H1 (cell line): ENCODE measurements around the gene RBM44. TPM values are rescaled to one million over a fixed set of nuclear protein-coding genes. Genes with fewer than 3 reads are reported as not detected.

Source experiments
- CTCF ChIA-PET: fragments of 300-600 bp; sonication (Branson Sonifier 250); formaldehyde crosslinking; loops from one replicate; lab custom pipeline; 2021; ENCODE audit not compliant: partially characterized antibody; lab: Charles Lee
- POLR2A ChIA-PET: fragments of 300-600 bp; sonication (Branson Sonifier 250); formaldehyde crosslinking; loops from one replicate; lab custom pipeline; 2021; ENCODE audit warnings: inconsistent platforms; ENCODE audit not compliant: partially characterized antibody; lab: Charles Lee
- DNase-seq, 2 experiments: peaks; one replicate each; pipeline versions ENCODE4 v3.0.0 to v3.0.0-alpha.2; 2010 to 2022; ENCODE audit warnings: low spot score in 2 of 2, low read depth in 1 of 2, mixed read lengths in 1 of 2
- FAIRE-seq: peaks from 2 replicates; lab custom pipeline; 2011; peaks lifted over from hg19 to GRCh38; lab: Jason Lieb, UNC
- H2AFZ ChIP-seq: 2 replicates; pipeline ENCODE4 v1.8.1; 2012; ENCODE audit warnings: low read length, inconsistent platforms
- H2AK5ac ChIP-seq: 2 replicates; pipeline ENCODE4 v1.6.1; 2013; ENCODE audit warnings: low read depth, low read length
- H2BK120ac ChIP-seq: replicated peaks from 2 replicates; pipeline ENCODE3; 2013; ENCODE audit warnings: low read depth, low read length, inconsistent platforms
- H2BK12ac ChIP-seq: 2 replicates; pipeline ENCODE4 v1.6.1; 2013; ENCODE audit warnings: low read depth, low read length
- H2BK15ac ChIP-seq: 2 replicates; pipeline ENCODE4 v1.6.1; 2013; ENCODE audit warnings: low read length
- H2BK20ac ChIP-seq: 2 replicates; pipeline ENCODE4 v1.6.1; 2013; ENCODE audit warnings: low read length
- H2BK5ac ChIP-seq: 2 replicates; pipeline ENCODE4 v1.6.1; 2013; ENCODE audit warnings: low read depth, low read length
- H3K14ac ChIP-seq: 2 replicates; pipeline ENCODE4 v1.6.1; 2013; ENCODE audit warnings: inconsistent platforms; ENCODE audit not compliant: insufficient read length
- H3K18ac ChIP-seq: 2 replicates; pipeline ENCODE4 v1.6.1; 2013; ENCODE audit warnings: low read length; ENCODE audit errors: extremely low read depth
- H3K23ac ChIP-seq: 2 replicates; pipeline ENCODE4 v1.6.1; 2013; ENCODE audit warnings: inconsistent platforms; ENCODE audit not compliant: insufficient read length
- H3K23me2 ChIP-seq: 2 replicates; pipeline ENCODE4 v1.6.1; 2013; ENCODE audit warnings: low read depth, low read length
- H3K27ac ChIP-seq: 2 replicates; pipeline ENCODE4 v1.6.1; 2011; ENCODE audit warnings: low read depth, low read length, inconsistent platforms
- H3K27me3 ChIP-seq, 4 experiments: replicated peaks in 1 of 4; 1 replicate in 1 of 4; 2 replicates in 3 of 4; pipeline versions ENCODE4 v1.6.1 to v1.8.1; 2011 to 2013; ENCODE audit warnings: low read length in 3 of 4, mild to moderate bottlenecking in 3 of 4, inconsistent platforms in 2 of 4, mixed read lengths in 2 of 4, moderate library complexity in 1 of 4; ENCODE audit not compliant: control insufficient read depth in 3 of 4, insufficient read depth in 3 of 4; ENCODE audit errors: extremely low read depth in 1 of 4
- H3K36me3 ChIP-seq, 4 experiments: 2 replicates each; pipeline versions ENCODE4 v1.6.1 to v1.8.1; 2011 to 2013; ENCODE audit warnings: mild to moderate bottlenecking in 4 of 4, low read length in 3 of 4, moderate library complexity in 2 of 4, control low read depth in 1 of 4, inconsistent platforms in 1 of 4; ENCODE audit not compliant: insufficient read depth in 4 of 4, control insufficient read depth in 2 of 4
- H3K4ac ChIP-seq: replicated peaks from 2 replicates; pipeline ENCODE3; 2013; ENCODE audit warnings: low read length, low read depth, mixed read lengths, inconsistent platforms; ENCODE audit not compliant: insufficient read length
- H3K4me1 ChIP-seq, 4 experiments: replicated peaks in 1 of 4; 1 replicate in 1 of 4; 2 replicates in 3 of 4; pipeline versions ENCODE4 v1.6.1 to v1.8.1; 2011 to 2013; ENCODE audit warnings: low read length in 3 of 4, inconsistent platforms in 2 of 4, mixed read lengths in 1 of 4; ENCODE audit not compliant: insufficient read depth in 4 of 4, control insufficient read depth in 3 of 4
- H3K4me2 ChIP-seq, 2 experiments: 2 replicates each; pipeline versions ENCODE4 v1.6.1 to v1.8.1; 2011 to 2013; ENCODE audit warnings: low read depth in 2 of 2, low read length in 2 of 2, control low read depth in 1 of 2, inconsistent platforms in 1 of 2, mild to moderate bottlenecking in 1 of 2; ENCODE audit not compliant: insufficient read depth in 1 of 2
- H3K4me3 ChIP-seq, 4 experiments: fragments of 200-600, 300-600 bp in 1 of 4; sonication (generic), shearing (Covaris generic), sonication (Bioruptor Twin) in 1 of 4; 2 replicates each; pipeline versions ENCODE4 v1.5.1 to v1.8.1; 2011 to 2016; ENCODE audit warnings: low read length in 4 of 4, low read depth in 3 of 4, control low read depth in 2 of 4, inconsistent platforms in 2 of 4, mild to moderate bottlenecking in 2 of 4, mixed read lengths in 1 of 4, moderate library complexity in 1 of 4; ENCODE audit not compliant: insufficient read depth in 2 of 4; ENCODE audit errors: extremely low read depth in 1 of 4
- H3K56ac ChIP-seq: replicated peaks from 2 replicates; pipeline ENCODE3; 2013; ENCODE audit warnings: low read depth, mild to moderate bottlenecking, mixed read lengths, low read length, inconsistent platforms; ENCODE audit not compliant: insufficient read length
- H3K79me1 ChIP-seq: 2 replicates; pipeline ENCODE4 v1.6.1; 2013; ENCODE audit warnings: low read depth, low read length, control low read depth
- H3K79me2 ChIP-seq, 2 experiments: 2 replicates each; pipeline versions ENCODE4 v1.6.1 to v1.8.1; 2012 to 2013; ENCODE audit warnings: low read length in 2 of 2, mild to moderate bottlenecking in 2 of 2, inconsistent platforms in 1 of 2; ENCODE audit not compliant: insufficient read depth in 2 of 2, control insufficient read depth in 1 of 2
- H3K9ac ChIP-seq, 4 experiments: replicated peaks in 1 of 4; 1 replicate in 1 of 4; 2 replicates in 3 of 4; pipeline versions ENCODE4 v1.6.1 to v1.8.1; 2011 to 2013; ENCODE audit warnings: low read depth in 3 of 4, low read length in 3 of 4, control low read depth in 2 of 4, mild to moderate bottlenecking in 2 of 4, moderate library complexity in 2 of 4, inconsistent platforms in 1 of 4; ENCODE audit errors: extremely low read depth in 1 of 4
- H3K9me3 ChIP-seq, 2 experiments: 2 replicates each; pipeline versions ENCODE4 v1.6.1 to v1.8.1; 2012 to 2013; ENCODE audit warnings: mild to moderate bottlenecking in 2 of 2, moderate library complexity in 2 of 2, control low read depth in 1 of 2, inconsistent platforms in 1 of 2, low read depth in 1 of 2, low read length in 1 of 2, mixed read lengths in 1 of 2; ENCODE audit not compliant: insufficient read depth in 2 of 2
- H4K20me1 ChIP-seq, 2 experiments: replicated peaks in 1 of 2; 2 replicates each; pipeline versions ENCODE3 to v1.8.1; 2011 to 2013; ENCODE audit warnings: inconsistent platforms in 2 of 2, low read length in 2 of 2, mild to moderate bottlenecking in 1 of 2; ENCODE audit not compliant: insufficient read depth in 2 of 2, control insufficient read depth in 1 of 2
- H4K5ac ChIP-seq: 2 replicates; pipeline ENCODE4 v1.6.1; 2013; ENCODE audit warnings: low read length, low read depth, mixed read lengths, inconsistent platforms; ENCODE audit not compliant: insufficient read length
- H4K8ac ChIP-seq: 2 replicates; pipeline ENCODE4 v1.8.0; 2013; ENCODE audit warnings: mild to moderate bottlenecking, moderate library complexity, low read length, inconsistent platforms; ENCODE audit not compliant: insufficient read depth; ENCODE audit errors: extremely low read depth
- H4K91ac ChIP-seq: replicated peaks from 2 replicates; pipeline ENCODE3; 2013; ENCODE audit warnings: low read length, mixed read lengths, inconsistent platforms; ENCODE audit not compliant: insufficient read length
- ATF2 ChIP-seq: IDR thresholded peaks from 2 replicates; pipeline ENCODE4 v1.6.1; 2012; ENCODE audit warnings: low read length, inconsistent platforms
- HDAC2 ChIP-seq, 2 experiments: fragments of 300-600 bp in 1 of 2; sonication (generic) in 1 of 2; IDR thresholded peaks; 2 replicates each; pipeline ENCODE4 v1.6.1; 2011 to 2012; ENCODE audit warnings: low read depth in 2 of 2, low read length in 2 of 2, mild to moderate bottlenecking in 2 of 2, moderate library complexity in 2 of 2, borderline replicate concordance in 1 of 2, inconsistent platforms in 1 of 2
- NANOG ChIP-seq: IDR thresholded peaks from 2 replicates; pipeline ENCODE4 v1.6.1; 2011; ENCODE audit warnings: low read length, low read depth, mild to moderate bottlenecking, inconsistent platforms; ENCODE audit not compliant: insufficient read depth, poor library complexity, severe bottlenecking
- SRF ChIP-seq: IDR thresholded peaks from 2 replicates; pipeline ENCODE4 v1.6.1; 2011; ENCODE audit warnings: mild to moderate bottlenecking, low read depth, low read length, moderate library complexity
- WGBS, 2 experiments: shearing (Covaris generic) in 1 of 2; methylation state at CpG; one replicate each; pipeline versions ENCODE4 v1.1.6 to v1.1.7; 2013 to 2015; ENCODE audit warnings: low lambda C conversion rate in 2 of 2, mixed read lengths in 2 of 2, inconsistent platforms in 1 of 2, low coverage in 1 of 2, missing lambda C conversion rate in 1 of 2; ENCODE audit not compliant: insufficient replicate concordance in 2 of 2, insufficient coverage in 1 of 2, insufficient read length in 1 of 2; ENCODE audit errors: extremely low coverage in 1 of 2, missing lambda C conversion rate in 1 of 2; 5-methylcytosine and 5-hydroxymethylcytosine counted together
- polyA plus RNA-seq, 7 experiments: library from polyadenylated mRNA; depleted of rRNA in 3 of 7; stranded (reverse) in 5 of 7; unstranded in 2 of 7; fragments of >200 nt in 5 of 7; fragments of 200-250 nt in 2 of 7; gene quantifications; 1 replicate in 5 of 7; 2 replicates in 1 of 7; 4 replicates in 1 of 7; pipeline versions ENCODE4 v1.2.1 to v1.2.3, GENCODE V29; 2011 to 2013; ENCODE audit warnings: missing spikeins in 2 of 7, mixed read lengths in 2 of 7
- total RNA-seq: library from RNA; stranded (reverse); fragmentation: NEBNext Ultra II Directional; extraction: Animal tissue kit (Norgen Biotek cat#: 25700); gene quantifications from 2 replicates; pipeline ENCODE4 v1.2.1, GENCODE V29; 2021

Gene RBM44
- total and polyA plus RNA-seq, 2 of the 8 experiments (the other 6 are each of a cell fraction or from before 2014, with no cell fraction given) = 0.12 to 0.43 TPM

- CTCF ChIA-PET = interaction anchor here (0.5 to 8.1 kb wide), 7 partner anchors 9 to 491 kb away, joined by 3 to 130 read pairs (median 4); no protein-coding TSS in a partner anchor
- H3K79me2 ChIP-seq = peaks cover 0 to 6% of the 10 kb centered on the region in 2 experiments; a peak in 1 of 4 replicates
Measured at GRCh38 chr2:237749002-237749401, 49.6 kb upstream of the RBM44 start.

More at GRCh38 chr2:237749002-237749401, 49.6 kb upstream of the RBM44 start:
- H3K23me2 ChIP-seq = no peaks in the 10 kb centered on the region
- H2AFZ ChIP-seq = no peak overlapping the region
- no peak overlapping the region for H2BK15ac ChIP-seq
- H2BK20ac ChIP-seq = no peak overlapping the region
- H3K4me2 ChIP-seq = no peak overlapping the region
- H3K4ac ChIP-seq = no peak overlapping the region
- no peak overlapping the region for H3K18ac ChIP-seq
- no peak overlapping the region for H4K91ac ChIP-seq
- no peak overlapping the region for H4K5ac ChIP-seq
- 89% methylated on average over 11 of the region's 11 CpGs; no CpG with 5 or more reads in 1 of the 2 experiments for WGBS, 2 experiments
- peaks cover 4% of the 10 kb centered on the region; the same call in 1 of the 2 replicates for H3K79me1 ChIP-seq
- no peak overlapping the region for H2BK12ac ChIP-seq
- peaks cover 0 to 3% (median 3%) of the 10 kb centered on the region in 4 experiments; a peak in 3 of 7 replicates for H3K4me1 ChIP-seq
- no peak overlapping the region for H3K56ac ChIP-seq
- H2BK5ac ChIP-seq = no peak overlapping the region
- H2AK5ac ChIP-seq = no peak overlapping the region
- no peaks in the 10 kb centered on the region for H3K27me3 ChIP-seq
- no peak overlapping the region for H3K9ac ChIP-seq
- H4K8ac ChIP-seq = no peak overlapping the region
- DNase-seq = no peak
- no peak for FAIRE-seq
- H3K9me3 ChIP-seq = no peaks in the 10 kb centered on the region
- TF ChIP-seq SRF (no peak), HDAC2 (IDR thresholded peaks at IDR 0.05; ENCODE audit: borderline replicate concordance in 1 of 2, low read depth in 2 of 2, low read length in 2 of 2) (no peak), NANOG (no peak), ATF2 (no peak)
- H3K14ac ChIP-seq = no peak overlapping the region
- H3K27ac ChIP-seq = no peak overlapping the region
- no peak overlapping the region for H3K4me3 ChIP-seq
- POLR2A ChIA-PET = interaction anchor here (1.0 kb wide), 1 partner anchor 166 kb away, joined by 3 read pairs; no protein-coding TSS in a partner anchor
- no peak overlapping the region for H3K23ac ChIP-seq
- H2BK120ac ChIP-seq = no peak overlapping the region
- peaks cover 1 to 3% of the 10 kb centered on the region in 2 experiments for H4K20me1 ChIP-seq
- peaks cover 2 to 15% (median 10%) of the 10 kb centered on the region in 4 experiments; a peak in 6 of 8 replicates for H3K36me3 ChIP-seq
